ENCODE results near the gene CRTC2.
A peak's percentile ranks its signal among the peaks of the same experiment; 100 is the strongest.

CRTC2 gene

DNA sequence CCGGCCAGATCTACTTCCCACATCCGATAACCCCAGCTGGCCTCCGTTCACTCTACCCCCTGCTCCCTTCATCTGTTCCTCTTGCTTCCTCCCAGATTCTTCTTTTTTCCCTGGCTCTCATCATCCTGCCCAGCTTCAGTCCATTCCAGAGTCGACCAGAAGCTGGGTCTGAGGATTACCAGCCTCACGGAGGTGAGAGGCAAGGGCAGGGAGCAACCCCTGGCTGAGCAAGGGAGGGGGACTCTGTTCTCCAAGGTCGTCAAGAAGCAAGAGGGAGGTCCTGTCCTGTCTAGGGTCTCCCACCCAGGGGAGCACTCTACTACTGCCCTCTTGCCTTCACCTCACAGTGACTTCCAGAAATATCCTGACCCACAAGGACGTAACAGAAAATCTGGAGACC is 15.1 kb upstream of the CRTC2 start:
- no peak for DNase-seq

DNA sequence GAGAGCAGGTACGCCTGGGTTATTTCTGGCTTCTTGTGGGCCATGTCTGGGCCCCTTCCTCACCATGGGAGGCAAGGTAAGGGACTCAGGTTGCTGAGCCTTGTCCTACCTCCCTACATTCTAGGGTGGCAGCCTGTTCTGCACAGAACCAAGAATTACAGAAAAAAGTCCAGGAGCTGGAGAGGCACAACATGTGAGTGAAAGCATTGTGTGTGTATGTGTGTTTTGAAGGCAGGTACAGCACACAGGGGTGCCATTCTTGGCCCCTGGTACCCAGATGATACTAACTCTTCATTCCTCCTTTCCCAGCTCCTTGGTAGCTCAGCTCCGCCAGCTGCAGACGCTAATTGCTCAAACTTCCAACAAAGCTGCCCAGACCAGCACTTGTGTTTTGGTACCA is 14.7 kb upstream of the CRTC2 start:
- DNase-seq = no peak

DNA sequence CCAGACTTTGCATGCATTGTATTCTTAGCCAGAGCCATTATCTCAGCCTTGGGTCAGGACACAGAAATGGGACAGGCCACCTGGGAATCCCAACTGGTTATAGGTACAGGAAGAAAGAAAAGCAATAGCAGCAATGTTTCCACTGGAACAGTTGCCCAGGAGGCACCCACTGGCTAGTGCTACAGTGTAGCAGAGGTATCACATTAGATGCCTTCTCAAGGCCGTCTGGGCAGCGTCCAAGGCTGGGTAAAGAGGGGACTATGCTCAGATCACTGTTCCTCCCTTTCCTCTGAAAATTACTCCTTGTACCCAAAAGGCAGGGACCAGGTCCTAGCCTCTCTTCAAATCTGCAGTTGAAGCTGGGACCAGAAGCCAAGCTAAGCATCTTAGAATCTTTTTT is 11.9 kb upstream of the CRTC2 start:
- no peak for DNase-seq

DNA sequence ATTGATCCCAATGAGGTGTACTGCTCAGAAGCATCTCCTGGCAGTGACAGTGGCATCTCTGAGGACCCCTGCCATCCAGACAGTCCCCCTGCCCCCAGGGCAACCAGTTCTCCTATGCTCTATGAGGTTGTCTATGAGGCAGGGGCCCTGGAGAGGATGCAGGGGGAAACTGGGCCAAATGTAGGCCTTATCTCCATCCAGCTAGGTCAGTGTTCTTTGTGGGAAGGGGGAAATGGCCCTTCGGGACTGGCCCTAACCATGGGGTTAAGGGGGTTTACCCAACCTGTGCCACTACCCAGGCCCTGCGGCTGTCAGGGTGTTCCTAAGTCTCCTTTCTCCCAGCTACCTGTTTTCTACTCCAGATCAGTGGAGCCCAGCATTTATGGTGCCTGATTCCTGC is 10.6 kb upstream of the CRTC2 start:
- no peak for DNase-seq

DNA sequence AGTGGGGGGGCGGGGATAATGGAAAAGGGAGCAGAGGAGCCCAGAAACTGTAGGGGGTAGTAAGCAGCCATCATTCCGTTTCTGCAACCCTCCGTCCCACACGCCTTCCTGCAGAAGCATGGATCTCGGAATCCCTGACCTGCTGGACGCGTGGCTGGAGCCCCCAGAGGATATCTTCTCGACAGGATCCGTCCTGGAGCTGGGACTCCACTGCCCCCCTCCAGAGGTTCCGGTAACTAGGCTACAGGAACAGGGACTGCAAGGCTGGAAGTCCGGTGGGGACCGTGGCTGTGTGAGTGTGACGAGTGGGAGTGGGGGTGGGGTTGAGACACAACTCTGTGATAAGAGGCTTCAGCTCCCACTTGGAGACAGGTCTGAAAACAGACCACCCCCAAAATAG is 10.0 kb upstream of the CRTC2 start:
- peak; percentile 50 for DNase-seq

DNA sequence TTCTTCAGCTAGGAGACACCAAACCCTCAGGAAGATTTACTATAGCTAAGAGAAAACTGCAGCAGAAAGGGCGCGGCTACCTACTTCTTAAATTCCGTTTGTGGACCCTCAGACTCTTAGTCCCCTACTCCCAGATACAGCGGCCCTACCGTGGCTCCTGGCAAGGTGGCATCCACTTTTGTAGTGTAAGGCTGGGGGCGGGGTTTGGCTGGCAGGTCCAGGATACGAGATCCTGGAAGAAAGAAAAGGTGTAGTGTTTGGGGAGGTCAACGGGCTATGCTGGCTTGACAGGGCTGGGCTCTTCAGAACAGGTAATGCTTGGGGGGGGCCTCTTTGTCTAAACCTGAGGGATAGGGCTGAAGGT is 9.6 kb upstream of the CRTC2 start:
- DNase-seq = no peak

- DNase-seq = peak; percentile 97
These were observed 8.9 kb upstream of the CRTC2 start, which contains the start of gene CREB3L4 for GRCh38 chr1:153967107-153967999. CREB3L4 (plus strand) TSS chr1:153967902; CDS start chr1:153968526, 624 bp downstream.

- no peak for DNase-seq
These were observed 5.5 kb upstream of the CRTC2 start for GRCh38 chr1:153963850-153964331.

DNA sequence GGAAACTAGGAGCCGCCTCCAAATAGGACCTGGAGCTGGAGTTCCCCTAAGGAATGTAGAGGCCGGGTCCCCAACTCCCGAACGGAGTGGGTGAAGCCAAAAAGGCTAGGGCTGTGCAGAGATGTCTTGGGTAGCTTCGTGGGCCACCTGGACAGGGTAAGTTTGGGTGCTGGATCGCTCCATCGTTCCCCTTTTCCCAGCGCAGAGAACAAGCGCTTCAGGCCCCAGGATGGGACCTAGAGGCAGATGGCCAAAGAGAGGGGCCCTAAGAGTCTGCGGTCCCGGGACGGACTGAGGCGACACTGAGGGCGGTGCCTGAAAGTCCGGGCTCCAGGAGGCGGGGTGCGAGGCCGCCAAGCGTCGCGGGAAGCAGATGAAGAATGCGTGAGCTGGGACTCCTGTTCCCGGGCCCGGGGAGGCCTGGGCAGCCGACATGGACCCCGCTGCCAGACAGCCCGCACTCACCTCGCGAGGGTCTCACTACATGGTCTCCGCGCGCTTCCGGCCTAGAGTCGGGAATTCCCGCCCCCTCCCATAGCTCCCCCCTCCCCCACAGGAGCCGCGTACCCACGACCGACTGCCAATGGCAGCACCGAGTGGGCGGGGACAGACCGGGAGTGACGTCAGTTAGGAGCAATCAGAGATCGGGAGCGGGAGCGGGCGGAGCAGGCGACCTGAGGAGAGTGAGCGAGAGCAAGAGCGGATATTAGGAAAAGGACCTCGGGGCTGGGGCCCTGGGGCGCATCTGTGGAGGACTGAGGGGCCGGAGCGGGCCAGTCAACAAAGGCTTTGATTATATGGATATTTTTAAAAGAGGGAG is 4.8 kb upstream of the CRTC2 start, which contains the start of gene SLC39A1:
SLC39A1 (minus strand) TSS at position 508 of the 820 bp plus-strand sequence. CDS start 822 bp downstream, outside the sequence.
- DNase-seq = peak; percentile 95

GRCh38 chr1:153962088-153963029 is 3.9 kb upstream of the CRTC2 start:
- DNase-seq = no peak

DNA sequence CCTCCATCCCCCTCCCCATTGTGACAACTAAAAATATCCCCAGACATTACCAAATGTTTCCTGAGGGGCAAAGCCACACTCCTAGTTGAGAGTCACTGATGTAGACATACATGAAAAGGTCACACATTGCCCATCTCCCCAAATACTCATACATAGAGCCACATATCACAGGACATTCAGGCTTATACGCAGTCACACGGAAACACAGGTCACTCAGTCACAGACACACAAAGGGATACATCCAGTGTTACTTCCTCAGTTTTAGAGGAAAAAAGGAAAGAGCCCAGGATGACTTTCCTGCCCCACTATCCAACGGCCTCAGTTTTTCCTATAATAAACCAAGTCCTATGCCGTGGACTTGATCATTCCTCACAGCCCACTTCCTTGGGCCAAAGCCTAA is 3.0 kb upstream of the CRTC2 start:
- no peak for DNase-seq

- DNase-seq = no peak
These were observed 1.8 kb upstream of the CRTC2 start for GRCh38 chr1:153960206-153960605.

GRCh38 chr1:153959454-153959853 is 1.0 kb upstream of the CRTC2 start:
- DNase-seq = no peak

DNA sequence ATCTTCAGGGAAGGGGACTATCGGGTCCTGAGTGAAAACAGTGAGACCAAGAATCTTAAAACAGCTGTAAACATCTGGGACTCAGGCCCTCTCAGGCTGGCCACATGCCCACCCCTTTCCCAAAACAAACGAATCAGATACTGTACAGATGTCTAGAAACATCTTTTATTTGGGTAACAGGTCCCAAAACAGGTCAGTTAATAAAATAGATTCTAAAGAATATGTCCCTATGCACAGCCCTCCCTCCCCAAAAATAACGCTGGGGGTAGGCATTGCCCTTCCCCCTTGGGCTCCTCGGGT is 499 bp upstream of the CRTC2 start:
- DNase-seq = no peak

DNA sequence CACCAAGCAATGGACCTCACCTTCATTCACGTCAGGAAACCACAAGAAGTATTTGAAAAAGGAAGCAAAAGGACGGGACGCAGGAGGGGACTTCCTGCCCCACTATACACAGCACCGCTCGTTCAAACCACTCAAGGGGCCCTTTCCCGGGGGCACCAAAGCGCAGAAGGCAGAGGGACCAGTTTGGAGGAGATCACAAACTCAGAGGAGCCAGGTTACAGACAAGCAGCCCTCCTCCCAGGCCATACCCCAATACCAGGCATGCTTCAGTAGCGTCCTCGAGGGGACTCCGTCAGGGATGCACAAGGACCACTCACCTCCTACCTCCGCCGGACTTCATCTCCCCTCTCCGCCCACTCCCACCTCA is 685 bp downstream of the CRTC2 start:
- no peak for DNase-seq

GRCh38 chr1:153956997-153957715 is 1.3 kb downstream of the CRTC2 start:
- no peak for DNase-seq

DNA sequence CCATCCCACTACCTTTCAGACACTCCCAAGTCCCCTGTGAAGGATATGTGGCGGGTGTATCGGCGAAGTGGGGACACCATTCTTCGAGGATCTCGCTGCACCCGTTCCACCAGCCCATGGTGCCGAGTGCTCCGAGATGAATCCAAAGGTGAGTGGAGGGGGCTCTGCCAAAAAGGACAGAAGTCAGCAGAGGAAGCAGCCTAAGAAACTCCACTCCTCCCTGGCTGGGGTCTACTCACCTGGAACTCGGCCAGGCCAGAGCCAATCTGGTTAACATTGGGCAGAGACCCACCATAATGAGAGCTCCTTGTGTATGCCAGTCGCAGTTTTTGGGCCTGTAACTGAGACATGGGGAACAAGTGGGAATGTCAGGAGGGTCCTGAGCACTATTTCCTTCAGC is 3.6 kb downstream of the CRTC2 start:
- DNase-seq = no peak

- no peak for DNase-seq
These were observed 4.5 kb downstream of the CRTC2 start for GRCh38 chr1:153953859-153954365.

GRCh38 chr1:153951801-153952200 is 6.6 kb downstream of the CRTC2 start:
- no peak for DNase-seq

- DNase-seq = no peak
These were observed 7.2 kb downstream of the CRTC2 start for GRCh38 chr1:153951183-153951582.

- peak; percentile 87 for DNase-seq
These were observed 11.7 kb downstream of the CRTC2 start, which contains the start of gene DENND4B for GRCh38 chr1:153946622-153947241. DENND4B (minus strand) TSS chr1:153946718; CDS start chr1:153944374, 2,344 bp downstream.
